Central memory CD4-positive, alpha-beta T cell (primary cell): ENCODE results near the gene COL19A1.

Experiments used
- DNase-seq: peaks from one replicate; pipeline ENCODE4 v3.0.0; 2022

Gene COL19A1

GRCh38 chr6:70131528-70131927 is 265.2 kb downstream of the COL19A1 start:
- DNase-seq, result no peak

GRCh38 chr6:70133246-70133645 is 266.9 kb downstream of the COL19A1 start:
- no peak for DNase-seq

DNA sequence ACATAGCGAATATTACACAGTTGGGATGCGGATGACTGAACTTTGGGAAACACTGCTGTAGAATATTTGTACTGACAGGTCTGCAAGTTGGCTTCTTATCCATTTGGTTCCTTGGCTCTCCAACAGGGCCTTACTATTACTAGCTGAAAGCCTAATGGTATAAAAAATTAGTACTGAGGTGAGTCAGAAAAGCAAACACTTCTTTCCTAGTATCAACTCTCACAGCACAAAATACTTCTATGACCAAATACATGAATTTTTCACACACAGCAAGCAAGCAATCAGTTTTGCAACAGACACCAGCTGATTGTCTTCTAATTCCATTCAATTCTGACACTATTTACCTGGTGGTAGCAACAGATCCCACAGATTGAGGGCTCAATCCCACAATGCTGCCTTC is 268.2 kb downstream of the COL19A1 start:
- no peak for DNase-seq

DNA sequence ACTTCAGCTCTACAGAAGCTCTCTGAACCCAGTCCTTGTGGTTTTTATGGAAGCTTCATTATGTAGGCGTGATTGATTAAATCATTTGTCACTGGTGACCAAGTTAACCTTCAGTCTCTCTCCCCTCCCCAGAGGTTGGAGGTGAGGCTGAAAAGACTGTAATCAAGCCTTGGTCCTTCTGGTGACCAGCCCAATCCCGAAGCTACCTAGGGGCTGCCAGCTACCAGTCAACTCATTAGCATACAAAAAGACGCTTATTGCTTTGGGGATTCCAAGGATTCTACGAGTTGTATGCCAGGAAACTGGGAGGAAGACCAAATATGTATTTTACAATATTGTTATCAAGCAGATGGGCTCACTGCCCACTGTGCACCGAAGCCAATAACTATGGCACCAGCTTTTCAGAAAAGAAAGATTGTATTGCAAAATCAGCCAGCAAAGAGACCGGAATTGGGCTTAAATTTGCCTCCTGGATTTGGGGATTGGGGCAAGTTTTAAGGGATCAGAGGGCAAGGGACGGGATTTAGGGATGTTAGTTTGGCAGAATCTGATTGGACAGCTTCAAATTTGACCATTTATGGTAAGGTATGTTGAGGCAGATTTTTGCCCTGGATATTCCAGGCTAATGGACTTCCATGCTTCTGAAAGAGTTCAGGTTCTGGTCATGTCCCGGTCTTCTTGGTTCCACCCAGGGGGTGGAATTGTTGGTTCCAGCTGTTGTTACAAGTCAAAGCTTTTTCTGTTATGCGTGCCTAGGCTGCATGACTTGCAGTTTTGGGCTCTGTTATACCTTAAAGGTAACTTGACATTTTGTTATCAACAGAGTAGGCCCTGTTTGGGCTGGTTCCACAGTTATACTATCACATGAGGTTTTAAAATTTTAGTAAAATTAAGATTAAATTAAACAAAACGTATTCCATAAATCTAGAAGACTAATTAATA is 269.1 kb downstream of the COL19A1 start:
- no peak for DNase-seq

DNA sequence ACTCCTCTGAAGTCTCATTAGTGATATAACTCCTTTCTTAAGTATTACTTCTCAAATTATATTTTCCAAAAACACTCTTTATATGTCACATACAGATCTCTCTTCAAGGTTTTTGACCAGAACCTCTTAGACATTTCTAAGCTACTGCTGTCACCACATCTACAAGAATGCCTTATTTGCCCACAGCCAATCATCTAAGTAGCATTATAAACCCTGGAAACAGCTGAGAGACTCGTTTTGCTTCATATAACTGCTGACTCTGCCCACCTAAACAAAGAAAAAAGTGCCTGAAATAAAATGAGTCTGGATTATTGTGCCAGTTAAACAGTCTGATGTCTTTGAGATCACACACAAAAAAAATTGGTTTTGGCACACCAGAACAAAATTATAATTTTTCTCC is 270.6 kb downstream of the COL19A1 start:
- no peak for DNase-seq

- no peak for DNase-seq
Observed at GRCh38 chr6:70140496-70140895, 274.1 kb downstream of the COL19A1 start.

GRCh38 chr6:70142034-70142433 is 275.7 kb downstream of the COL19A1 start:
- no peak for DNase-seq

GRCh38 chr6:70145178-70145577 is 278.8 kb downstream of the COL19A1 start:
- no peak for DNase-seq

DNA sequence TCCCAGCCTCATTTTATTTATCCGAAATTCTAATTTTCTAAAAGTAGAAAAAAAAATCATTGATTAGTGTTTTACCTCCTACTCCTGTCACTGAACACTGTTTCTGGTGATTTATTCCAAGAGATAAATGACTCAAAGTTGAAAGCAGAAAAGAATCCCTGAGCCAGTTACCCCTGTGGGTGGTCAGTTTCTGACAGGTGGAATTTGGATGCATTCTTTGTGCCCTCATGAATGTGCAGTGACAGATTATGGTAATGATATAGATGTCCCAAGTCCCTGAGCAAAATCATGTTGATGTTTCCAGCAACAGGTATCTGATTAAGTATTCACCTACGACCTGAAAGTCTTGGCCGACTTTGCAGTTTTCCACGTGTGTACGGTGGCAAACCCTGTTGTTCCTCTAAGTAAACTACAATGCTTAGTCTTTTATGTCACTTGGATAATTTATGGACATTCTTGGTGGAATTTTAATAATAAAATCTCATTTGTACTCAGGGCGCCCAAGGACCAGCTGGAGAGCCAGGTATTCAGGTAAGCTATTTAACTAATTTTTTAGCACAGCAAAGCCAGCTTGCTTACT is 282.9 kb downstream of the COL19A1 start:
- DNase-seq, result no peak

DNA sequence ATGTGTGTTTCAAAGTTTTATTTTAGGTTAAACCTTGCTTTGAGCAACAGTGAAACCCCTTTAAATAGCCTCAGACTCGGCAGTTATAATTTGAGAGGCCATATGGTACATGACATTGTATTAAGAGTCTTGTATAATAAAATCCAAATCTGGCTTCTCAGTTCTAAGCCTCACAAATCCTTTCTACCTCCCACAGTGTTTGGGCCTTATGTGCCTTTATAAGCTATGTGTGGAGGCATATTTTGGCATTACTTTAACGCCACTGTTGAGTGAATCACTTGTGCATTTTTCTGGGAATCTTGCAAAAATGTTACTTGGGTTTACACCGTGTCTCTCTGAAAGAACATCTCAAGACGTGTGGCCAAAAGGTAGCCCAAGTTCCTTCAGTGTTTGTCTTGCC is 284.2 kb downstream of the COL19A1 start:
- DNase-seq, result no peak

- no peak for DNase-seq
Observed at GRCh38 chr6:70151616-70152015, 285.3 kb downstream of the COL19A1 start.

DNA sequence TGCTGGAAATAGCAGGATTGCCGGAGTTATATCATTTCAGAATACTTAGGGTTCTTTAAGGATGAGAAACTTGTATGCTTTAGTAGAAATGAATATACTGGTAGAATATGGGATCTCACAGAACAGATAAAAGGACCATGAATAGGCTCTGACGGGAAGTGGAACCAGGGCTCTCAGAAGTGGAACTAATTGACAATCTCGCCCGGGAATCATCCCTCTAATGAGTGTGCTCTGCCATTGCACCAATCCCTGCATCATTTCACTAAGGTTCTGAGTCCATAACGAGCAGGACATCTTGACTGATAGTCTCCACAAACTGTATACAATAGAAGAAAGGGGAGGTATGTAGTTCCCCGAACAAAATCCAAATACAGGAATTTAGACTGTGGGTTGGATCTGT is 286.4 kb downstream of the COL19A1 start:
- DNase-seq, result no peak

DNA sequence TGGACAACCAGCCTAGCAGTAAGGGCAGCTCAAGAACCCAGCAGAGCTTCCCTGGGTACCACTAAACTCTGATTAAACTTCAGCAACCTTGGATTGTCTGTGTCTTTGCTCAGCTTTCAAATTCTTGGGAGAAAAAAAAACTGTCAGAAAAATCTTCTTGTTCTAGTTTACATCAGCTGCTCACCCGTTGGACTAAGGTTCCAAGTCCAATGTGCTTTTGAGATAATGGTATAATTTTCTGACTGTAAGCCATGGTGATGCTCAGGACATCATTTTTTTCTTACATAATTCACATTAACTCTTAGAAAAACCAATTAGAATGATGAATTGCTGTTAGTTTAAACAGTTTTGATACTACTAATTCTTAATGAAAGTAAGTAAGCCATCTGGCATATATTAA is 290.7 kb downstream of the COL19A1 start:
- DNase-seq, result no peak

DNA sequence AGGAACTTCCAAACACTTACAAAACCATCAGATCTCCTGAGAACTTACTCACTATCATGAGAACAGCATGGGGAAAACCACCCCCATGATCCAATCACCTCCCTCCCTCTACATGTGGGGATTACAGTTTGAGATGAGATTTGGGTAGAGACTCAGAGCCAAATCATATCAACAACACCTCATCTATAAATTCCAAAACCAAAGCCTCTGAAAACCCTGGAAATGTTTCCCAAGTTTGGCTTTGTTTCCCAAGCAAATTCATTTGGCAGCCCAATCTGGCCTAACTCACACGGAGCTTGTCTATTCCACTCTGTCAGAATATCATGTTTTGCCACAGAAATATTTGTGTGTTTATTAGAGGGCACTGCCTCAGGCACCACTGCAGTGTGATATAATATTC is 293.9 kb downstream of the COL19A1 start:
- no peak for DNase-seq

DNA sequence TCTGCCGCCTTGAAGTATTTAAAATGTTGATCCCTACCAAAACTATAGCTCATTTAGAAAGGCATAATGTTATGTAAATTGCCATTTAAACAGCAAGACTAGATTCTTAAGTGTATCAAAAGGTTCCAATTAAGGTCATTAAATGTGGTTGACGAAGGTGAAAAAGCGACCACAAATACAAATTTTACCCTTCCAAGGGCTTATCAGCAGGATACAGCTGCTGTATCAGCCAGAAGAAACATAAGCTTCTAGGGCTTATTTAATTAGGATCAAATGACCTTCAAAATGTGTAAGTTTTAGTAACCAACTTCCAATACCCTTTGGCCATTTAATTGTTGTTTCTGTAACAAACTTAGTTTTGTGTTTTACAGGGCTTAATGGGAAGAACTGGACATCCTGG is 296.6 kb downstream of the COL19A1 start:
- no peak for DNase-seq

- no peak for DNase-seq
Observed at GRCh38 chr6:70163795-70164194, 297.4 kb downstream of the COL19A1 start.

- no peak for DNase-seq
Observed at GRCh38 chr6:70164556-70164955, 298.2 kb downstream of the COL19A1 start.

DNA sequence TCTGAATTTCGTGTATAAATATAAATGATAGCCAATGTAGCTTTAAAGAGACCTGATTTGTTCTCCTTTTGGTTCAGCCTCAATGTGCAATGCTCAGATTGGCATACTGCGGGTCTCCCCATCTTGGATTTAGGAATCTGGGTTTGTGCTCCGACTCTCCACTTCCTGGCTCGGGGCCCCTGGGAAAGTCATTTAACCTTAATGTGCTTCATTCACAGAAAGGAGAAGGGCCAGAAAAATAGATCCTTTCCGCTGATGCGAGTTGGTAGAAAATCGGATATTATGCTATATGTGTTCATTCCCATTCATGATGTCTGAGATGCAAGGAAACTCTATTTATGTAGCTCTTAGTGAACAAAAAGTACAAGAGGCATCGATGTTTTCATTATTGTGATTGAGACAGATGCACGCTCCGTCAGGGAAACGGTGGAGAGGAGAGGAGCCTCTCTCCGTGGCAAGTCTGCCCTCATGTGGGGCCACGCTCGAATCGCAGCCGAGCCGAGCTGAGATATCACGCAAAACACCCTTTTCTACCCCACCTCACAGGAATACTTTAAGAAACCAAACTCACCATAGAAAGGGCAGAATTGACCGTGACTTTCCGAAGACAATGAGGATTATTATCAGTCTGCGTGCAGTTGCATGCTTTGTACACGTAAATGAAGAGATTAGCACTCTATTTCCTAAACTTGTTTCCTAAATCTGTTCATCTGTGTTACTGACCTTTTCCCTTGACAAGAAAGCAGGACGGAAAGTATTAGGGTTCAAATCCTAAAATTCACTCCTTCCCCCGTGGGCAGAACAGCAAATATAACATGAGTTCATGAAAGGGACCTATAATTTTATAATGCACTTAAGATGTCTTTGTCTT is 300.0 kb downstream of the COL19A1 start:
- no peak for DNase-seq

- no peak for DNase-seq
Observed at GRCh38 chr6:70168681-70169377, 302.5 kb downstream of the COL19A1 start.

GRCh38 chr6:70171236-70171635 is 304.9 kb downstream of the COL19A1 start:
- no peak for DNase-seq

- DNase-seq, result no peak
Observed at GRCh38 chr6:70172252-70172651, 305.9 kb downstream of the COL19A1 start.

GRCh38 chr6:70175770-70176169 is 309.4 kb downstream of the COL19A1 start:
- DNase-seq, result no peak
